ENCODE results near the gene CABP4.
"Not testable (repeated sequence)": the region's sequence is repeated elsewhere in the genome, so short reads cannot be mapped to it uniquely, and the experiment has no call there.

Gene CABP4

DNA sequence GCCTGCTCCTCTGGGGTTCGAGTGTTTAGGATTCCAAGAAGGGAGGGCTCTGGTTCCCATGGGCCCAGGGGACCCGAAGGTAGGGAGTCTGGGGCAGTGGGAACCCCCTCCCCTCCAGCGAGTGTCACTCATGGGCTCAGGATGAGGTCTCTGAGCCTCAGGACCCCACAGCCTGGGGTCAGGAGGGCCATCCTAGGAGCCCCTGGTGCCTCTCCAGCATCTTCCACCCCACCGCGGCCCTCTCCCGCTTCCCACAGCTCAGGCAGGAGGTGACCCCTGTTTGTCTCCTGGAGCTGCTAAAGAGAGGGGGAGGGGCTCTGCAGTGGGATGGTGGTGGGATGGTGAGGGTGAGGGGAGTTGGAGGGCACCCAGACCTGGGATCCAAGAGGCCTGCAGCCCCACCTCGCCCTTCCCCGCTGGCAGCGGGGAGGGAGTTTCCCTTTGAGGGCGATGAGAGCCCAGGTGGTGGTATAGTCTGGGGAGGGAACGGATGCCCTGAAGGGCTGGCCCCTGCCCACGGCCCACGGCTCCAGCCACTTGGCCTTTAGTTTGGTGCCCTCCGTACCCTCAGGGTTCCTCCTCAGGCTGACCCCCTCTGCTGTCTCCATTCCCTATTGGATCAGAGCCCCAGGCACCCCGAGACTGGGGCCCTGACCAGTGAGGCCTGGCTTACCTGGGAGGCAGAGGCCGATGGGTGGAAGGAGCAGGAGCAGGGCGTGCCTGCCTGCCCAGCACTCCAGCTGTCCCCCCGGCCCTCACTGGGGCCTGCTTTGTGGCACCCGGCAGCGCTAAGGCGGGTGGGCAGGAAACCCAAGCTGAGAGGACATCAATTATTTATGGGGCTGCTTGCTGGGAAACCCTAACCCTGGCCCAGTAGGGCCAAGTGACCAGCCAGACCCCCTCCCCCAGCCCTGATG, 1.1 kb upstream of the CABP4 start:
- no peak for DNase-seq (ENCODE audit: low spot score)

DNA sequence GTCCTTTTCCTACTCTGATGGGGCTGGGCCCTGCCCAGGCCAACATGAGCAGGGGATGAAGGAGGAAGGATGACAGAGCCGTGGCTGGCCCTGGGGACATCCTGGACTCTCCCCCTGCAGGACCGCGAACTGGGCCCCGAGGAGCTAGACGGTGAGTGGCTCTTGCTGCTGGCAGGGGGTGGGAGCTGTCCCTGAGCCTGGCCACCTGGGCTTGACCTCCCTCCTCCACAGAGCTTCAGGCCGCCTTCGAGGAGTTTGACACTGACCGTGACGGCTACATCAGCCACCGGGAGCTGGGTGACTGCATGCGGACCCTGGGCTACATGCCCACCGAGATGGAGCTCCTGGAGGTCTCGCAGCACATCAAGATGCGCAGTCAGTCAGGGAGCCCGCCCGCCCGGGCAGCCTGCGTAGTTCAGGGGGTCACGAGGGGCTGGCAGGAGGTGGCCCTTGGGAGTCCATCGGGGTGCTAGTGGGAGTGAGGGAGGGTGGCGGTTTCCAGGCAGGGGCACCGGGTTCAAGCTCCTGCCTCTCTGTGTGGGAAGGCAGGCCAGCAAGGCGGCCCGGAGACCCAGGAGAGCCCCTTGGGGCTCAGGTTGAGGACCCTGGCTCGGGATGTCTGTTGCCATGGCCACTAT, 1.0 kb downstream of the CABP4 start:
- DNase-seq (ENCODE audit: low spot score): no peak

DNA sequence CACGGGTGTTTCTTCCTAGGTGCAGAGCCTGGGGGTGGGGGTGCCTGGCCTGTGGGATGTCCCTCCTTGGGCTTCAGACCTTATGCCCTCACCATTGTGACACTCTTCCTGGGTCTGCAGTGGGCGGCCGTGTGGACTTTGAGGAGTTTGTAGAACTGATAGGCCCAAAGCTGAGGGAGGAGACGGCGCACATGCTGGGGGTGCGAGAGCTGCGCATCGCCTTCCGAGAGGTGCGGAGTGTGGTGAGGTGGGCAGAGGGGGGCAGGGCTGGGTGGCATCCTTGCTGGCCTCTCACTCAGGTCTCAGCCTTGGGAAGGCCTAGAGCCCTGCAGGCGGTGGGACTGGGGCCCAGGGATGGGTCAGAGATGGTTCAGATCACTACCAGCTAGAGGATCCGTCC, 2.3 kb downstream of the CABP4 start:
- no peak for DNase-seq (ENCODE audit: low spot score)

DNA sequence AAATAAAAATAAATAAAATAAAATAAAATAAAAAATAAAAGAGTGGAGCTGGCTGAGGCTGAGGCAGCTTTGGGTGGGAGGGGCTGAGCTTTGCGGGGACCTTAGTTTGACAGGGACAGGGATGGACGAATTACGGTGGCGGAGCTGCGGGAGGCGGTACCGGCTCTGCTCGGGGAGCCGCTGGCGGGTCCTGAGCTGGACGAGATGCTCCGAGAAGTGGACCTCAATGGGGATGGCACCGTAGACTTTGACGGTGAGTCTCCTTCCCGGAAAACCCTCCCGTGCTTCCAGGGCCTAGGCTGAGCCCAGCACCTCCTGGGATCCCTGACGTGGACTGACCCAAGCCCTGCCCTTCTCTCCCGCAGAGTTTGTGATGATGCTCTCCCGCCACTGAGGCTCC, 3.1 kb downstream of the CABP4 start:
- DNase-seq (ENCODE audit: low spot score): no peak

DNA sequence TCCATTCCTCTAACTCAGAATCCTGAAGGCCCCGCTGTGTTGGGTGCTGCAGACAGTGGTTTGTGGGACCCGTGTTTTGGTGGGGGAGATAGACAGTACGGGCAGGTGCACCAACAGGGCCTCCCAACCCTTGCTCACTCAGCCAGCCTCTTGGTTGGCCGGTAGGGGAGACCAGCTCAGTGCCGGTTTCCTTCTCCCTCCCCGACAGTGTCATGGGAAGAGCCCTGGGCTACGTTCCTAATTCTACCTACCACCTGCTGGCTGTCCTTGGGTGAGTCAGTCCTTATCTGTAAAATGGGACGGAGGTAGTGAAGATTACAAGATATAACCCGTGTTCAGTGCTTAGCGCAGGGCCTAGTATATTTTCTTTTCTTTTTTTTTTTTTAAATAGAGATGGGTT, 8.0 kb downstream of the CABP4 start:
- no peak for DNase-seq (ENCODE audit: low spot score)

DNA sequence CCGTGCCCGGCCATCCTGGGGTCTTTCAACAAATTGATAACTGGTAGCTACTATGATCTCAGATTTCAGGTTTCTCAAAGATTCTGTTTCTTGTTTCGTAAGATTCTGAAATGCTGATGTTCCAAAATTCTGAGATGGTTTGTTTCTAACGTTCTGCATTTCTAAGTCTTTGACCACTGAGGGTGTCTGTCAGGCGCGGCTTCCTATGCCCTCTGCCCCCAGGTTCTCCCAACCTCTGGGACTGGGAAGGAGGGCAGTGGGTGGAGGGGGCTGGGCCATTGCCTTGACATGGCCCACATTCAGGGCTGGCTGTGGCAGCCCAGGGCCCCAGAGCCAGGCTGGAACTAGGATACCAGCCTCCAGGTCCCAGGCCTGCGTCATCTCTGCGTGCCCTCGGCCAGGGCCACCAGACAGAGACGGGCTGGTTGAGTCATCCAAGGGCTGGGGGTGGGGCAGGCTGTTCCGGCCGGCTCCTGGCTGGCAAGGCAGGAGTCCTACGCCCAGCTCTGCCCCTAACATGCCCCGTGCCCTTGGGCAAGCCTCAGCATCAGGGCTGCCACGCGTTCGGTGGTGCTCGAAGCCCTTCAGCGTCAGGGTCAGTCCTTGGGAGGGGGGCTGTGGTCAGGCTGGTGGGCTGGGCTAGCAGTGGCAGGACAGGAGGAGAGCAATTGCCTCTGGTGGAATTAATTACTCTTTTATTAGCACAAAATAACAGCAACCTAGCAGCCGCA, 8.7 kb downstream of the CABP4 start:
- peak; percentile 85 for DNase-seq (ENCODE audit: low spot score)

DNA sequence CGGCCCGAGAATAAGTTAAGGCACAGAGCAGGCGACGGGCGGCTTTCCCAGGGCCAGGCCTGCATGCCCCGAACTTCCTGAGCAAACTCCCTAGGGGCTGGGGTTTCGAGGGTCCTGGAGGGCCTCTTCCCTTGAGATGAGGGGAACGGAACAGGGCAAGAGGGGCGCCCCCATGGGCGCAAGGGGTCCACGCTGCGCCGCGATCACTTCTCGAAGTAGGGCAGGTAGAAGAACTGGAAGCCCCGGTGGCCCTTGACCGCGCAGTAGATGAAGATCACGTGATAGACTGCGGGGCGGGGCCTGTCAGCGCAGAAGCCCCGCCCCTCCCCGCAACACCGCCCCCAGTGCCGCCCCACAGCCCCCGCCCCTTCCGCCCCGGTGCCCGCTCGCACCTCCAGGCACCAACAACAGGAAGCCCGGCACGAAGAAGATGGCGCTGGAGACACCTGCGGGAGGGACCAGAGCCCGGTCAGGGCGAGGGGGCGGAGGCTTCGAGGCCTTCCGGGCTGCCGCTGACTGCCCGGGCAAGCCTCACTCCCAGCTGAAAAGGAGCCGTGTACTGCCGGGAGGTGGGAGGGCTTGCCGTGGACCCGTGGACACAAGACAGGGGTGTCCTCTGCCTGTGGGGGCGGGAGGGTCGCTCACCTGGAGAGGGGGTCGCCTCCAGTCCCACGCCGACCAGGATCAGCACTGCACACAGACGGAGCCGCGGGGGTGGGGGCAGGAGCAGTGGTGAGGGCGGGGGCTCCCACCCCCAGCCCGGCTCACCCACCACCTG, 9.4 kb downstream of the CABP4 start:
- DNase-seq (ENCODE audit: low spot score): peak; percentile 94

DNA sequence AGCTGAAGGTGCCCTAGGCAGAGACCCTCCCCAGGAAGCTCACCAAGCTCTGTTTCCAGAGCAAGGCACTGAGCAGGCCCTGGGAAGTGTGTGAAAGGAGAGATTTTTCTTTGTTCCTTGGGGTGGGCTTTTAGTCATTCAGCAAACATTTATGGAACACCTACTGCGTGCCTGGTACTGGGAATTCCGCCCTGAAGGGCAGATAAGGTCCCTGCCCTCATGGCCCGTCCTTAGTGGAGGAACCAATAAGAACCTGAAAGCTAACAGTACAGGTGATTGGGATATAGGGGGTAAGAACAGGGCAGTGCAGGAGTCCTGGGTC, 10.0 kb downstream of the CABP4 start:
- DNase-seq (ENCODE audit: low spot score): peak; percentile 46

DNA sequence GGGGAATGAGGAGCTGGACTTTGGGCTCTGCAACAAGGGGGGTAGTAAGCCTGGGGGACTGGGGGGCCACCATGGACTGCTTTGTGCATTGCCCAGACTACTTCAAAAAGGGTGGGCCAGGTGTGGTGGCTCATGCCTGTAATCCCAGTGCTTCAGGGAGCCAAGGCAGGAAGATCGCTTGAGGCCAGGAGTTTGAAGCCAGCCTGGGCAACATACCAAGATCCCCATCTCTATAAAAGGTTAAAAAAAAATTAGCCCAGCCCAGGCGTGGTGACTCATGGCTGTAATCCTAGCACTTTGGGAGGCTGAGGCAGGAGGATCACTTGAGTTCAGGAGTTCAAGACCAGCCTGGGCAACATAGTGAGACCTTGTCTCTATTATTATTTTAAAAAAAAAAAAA, 10.4 kb downstream of the CABP4 start:
- DNase-seq (ENCODE audit: low spot score): peak; percentile 29

DNA sequence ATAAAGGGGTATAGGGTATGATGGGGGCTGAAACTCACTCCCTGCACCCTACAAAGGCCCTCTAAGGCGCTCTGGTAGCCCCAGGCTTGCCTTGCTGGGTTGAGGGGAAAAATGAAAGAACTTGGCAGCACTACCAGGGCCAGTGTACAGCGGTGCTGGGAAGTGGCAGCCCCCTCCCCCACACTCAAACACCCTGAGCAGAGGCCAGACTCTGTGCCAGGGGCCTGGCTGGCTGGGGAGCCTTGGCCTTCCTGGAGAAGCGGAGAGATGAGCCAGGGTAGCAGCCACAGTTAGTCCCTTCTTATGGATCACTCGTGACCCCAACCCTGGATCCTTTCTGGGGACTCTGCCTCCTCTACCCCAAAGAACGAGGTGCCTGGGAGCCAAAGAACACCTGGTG, 11.2 kb downstream of the CABP4 start:
- no peak for DNase-seq (ENCODE audit: low spot score)

DNA sequence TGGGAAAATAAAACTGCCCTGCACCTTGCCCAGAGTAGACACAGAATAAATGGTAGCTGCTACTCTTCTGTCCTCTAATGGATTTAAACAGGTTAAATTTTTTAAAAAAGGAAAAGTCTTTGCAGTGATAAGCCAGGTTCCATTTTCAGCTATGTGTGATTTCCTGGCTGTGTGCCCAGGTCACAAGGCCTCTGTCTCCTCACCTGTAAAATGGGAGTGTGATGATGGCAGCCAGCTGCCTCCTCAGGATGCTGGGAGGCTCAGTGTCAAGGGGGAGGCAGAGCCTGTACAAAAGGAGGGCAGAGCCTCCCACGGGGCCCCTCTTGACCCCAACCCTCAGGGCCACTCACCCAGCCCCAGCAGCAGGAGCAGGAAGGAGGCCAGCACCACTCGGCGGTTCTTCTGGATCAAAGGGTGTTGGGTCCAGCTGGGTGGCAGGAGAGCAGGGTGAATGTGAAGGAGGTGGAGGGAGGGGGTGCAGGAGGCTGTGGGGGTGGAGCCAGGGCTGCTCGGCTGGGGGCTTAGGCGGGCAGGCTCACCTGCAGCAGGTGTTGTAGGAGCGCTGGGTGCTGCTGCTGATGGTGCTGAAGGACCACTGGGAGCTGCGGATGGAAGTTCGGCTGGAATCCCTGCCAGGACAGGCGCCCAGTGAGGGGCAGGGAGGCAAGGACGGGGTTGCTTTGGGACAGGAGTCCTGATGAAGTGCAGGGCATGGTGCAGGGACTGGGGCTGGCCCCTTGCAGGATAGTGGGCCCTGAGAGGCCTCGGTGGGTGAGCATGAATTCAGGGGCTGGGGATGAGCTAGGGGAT, 12.0 kb downstream of the CABP4 start:
- DNase-seq (ENCODE audit: low spot score): no peak

DNA sequence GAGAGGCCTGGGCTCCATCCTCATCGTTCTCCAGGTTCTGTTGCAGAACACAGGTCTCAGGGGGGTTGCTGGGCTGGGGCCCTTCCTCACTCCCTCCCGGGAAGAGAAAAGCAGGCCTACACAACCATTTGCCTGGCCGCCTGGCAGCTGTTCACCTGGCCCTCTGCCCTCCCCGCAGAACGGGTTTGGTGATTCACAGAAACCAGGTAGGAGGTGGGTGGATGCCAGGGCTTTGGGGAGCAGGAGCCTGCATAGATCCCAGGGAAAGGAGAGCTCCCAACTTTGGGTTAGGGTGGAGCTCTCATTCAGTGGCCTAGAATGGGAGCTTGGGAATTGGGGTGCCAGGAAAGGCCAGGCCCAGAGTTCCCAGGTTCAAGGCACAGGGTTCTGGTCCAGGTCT, 12.9 kb downstream of the CABP4 start:
- peak; percentile 72 for DNase-seq (ENCODE audit: low spot score)

DNA sequence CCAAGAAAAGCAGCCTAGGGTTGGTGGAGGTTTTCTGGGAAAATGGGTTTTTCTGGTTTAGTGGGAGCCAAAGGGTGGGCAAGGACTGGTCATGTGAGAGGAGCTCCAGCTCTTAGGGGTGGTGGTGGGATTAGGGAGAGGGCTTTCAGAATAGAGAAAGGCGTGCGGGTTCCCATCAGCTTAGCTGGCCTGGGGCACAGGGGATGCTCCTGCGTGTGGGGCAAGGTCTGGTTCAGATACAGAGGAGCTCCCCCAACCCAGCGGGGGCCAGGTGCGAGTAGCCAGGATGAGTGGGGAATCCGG, 13.3 kb downstream of the CABP4 start:
- no peak for DNase-seq (ENCODE audit: low spot score)

DNA sequence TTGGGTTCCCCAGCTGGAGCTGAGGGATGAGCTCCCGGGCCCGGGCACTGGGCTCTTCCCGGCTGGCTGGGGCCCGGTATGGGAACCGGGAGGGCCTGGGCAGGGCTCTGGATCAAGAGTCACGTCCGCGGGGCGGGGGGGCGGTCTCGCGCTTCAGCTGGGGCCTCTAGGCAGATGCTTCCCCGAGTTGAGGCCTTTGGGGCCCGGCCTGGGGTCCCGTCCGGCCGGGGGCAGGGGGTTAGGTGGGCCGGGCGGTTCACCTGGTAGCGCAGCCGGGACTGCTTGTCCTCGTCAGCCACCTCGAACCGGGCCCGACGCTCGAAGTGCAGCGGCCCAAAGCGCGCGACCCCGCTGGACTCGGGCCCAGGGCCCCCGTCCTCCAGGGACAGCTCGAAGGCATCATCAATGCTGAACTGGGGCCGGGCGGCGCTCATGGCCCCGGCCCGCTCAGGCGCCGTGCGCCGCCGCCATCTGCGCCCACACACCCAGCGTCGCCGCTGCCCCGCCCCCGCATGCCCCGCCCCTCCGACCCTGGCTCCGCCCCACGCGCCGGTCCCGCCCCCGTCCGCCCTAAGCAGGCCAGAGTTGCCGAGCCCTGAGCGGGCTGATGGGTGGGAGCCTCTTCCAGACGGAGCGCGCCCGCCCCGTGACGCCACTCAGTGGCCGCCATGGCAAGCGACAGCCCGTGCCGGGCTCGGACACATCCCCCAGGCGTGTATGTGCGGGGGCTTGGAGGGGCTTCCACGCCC, 13.8 kb downstream of the CABP4 start, which contains the start of gene TMEM134:
TSS of gene TMEM134 (minus strand) at position 493 of the 749 bp plus-strand sequence. CDS start at position 434, 59 bp downstream.
- DNase-seq (ENCODE audit: low spot score): peak; percentile 92

DNA sequence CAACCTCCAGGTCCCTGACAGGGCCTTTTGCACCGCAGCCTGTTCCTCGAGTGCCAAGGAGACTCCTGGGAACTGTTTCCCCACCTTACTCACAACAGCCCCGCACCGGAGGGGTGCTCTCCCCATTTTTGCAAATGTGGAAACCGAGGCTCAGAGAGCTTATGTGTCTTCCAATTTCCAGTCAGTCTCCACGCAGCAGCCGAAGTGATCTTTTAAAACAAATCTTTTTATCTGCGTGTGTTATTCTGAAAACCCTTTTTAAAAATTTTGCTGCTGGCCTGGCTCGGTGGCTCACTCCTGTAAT, 14.3 kb downstream of the CABP4 start:
- no peak for DNase-seq (ENCODE audit: low spot score)

DNA sequence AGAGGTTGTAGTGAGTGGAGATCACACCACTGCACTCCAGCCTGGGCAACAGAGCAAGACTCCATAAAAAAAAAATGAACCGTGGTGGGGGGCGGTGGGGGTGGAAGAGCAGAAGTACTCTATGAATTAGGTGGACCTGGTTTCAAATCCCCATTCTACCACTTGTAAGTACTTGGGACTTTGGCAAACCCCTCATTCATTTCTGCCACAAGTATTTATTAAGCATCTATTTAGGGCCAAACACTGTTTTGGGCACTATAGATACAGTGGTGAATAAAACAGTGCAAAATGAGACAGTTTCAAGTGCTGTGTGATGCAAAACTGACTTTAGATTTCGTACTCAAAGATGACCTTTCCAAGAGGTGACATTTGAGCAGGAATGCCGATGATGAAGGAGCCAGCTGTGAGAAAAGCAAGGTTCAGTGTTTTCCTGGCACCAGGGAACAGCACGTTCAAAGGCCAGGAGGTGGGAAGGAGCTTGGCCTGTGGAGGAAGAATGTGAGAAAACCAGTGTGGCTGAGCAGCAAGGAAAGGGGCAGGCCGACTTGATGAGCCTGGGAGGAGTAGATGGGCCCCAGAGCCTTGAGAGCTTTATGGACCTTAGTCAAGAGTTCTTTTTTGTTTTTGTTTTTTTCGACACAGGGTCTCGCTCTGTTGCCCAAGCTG, 15.3 kb downstream of the CABP4 start:
- no peak for DNase-seq (ENCODE audit: low spot score)

DNA sequence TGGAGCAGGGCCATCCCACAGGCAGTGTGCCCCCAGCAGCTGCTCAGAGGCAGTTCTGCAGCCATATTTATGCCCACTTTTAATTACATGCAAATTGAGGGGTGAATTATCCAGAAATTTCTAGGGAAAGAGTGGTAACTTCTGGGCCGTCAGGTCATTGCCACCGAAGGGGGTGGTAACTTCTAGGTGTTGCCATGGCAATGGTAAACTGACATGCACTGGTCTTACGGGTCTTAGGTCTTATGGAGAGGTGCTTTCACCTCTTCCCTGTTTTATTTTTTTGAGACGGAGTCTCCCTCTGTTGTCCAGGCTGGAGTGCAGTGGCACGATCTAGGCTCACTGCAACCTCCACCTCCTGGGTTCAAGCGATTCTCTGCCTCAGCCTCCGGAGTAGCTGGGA, 17.7 kb downstream of the CABP4 start:
- DNase-seq (ENCODE audit: low spot score): no peak

DNA sequence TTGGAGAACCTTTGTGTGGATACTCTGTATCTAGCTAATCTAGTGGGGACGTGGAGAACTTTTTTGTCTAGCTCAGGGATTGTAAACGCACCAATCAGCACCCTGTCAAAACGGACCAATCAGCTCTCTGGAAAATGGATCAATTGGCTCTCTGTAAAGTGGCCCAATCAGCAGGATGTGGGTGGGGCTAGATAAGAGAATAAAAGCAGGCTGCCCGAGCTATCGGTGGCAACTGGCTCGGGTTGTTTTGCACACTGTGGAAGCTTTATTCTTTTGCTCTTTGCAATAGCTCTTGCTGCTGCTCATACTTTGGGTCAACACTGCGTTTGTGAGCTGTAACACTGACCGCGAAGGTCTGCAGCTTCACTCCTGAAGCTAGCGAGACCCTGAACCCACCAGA, 21.5 kb downstream of the CABP4 start:
- DNase-seq (ENCODE audit: low spot score): not testable (repeated sequence)

DNA sequence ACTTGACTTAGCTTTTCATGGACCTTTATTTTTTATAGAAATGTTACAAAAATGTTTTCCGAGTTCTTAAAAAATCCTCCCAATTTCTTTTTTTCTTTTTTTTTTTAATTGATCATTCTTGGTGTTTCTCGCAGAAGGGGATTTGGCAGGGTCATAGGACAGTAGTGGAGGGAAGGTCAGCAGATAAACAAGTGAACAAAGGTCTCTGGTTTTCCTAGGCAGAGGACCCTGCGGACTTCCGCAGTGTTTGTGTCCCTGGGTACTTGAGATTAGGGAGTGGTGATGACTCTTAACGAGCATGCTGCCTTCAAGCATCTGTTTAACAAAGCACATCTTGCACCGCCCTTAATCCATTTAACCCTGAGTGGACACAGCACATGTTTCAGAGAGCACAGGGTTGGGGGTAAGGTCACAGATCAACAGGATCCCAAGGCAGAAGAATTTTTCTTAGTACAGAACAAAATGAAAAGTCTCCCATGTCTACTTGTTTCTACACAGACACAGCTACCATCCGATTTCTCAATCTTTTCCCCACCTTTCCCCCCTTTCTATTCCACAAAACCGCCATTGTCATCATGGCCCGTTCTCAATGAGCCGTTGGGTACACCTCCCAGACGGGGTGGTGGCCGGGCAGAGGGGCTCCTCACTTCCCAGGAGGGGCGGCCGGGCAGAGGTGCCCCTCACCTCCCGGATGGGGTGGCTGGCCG, 22.3 kb downstream of the CABP4 start:
- not testable (repeated sequence) for DNase-seq (ENCODE audit: low spot score)

Measured in kidney tubule cell (primary cell).